ENCODE measurements around the gene PHKA1.

The PHKA1 gene

DNA sequence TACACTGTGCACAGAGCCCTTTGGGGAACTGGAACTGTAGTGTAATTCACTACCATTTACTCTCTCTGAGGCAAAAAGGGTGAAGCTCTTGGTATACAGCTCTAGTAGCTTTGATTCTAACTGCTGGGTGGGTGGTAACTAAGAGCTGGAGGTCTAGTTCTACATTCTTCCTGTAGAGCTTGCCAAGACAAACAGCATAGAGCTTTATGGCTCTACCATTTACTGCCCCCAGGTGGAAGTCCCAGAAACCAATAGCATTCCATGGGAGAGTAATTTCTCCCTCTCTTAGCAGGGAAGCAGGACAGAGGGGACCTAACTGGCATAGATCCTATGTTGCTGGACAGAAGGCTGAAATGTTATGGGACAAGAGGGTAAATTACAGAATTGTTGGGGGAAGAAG lies 168.1 kb downstream of the PHKA1 start:
- no peak overlapping the region for H3K4me3 ChIP-seq (ENCODE audit: low read depth, low read length)
- peak; percentile 48 for TF ChIP-seq CTCF (conservative IDR thresholded peaks at IDR 0.05; ENCODE audit: low read depth, low read length)
- DNase-seq (ENCODE audit: low read depth), result peak; percentile 59

DNA sequence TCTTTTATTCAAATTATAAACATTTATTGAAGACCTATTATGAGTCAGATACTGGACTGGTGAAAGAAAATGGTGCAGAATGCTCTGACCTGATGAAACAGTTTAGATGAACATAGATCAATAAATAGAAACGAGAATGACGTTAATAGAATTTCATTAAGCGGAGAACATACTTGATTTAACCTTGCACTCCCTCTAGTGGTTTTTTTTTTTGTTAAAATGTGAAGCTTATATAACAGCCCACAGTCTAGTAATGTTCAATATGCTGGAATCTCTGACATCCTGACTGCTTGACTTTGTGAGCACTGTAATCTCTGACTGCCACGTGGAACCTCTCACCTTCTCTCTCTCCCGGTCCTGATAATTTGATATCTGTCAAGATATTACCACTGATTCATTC lies 173.8 kb downstream of the PHKA1 start:
- DNase-seq (ENCODE audit: low read depth), result peak; percentile 52
- no peak overlapping the region for H3K4me3 ChIP-seq (ENCODE audit: low read depth, low read length)
- TF ChIP-seq CTCF (conservative IDR thresholded peaks at IDR 0.05; ENCODE audit: low read depth, low read length), result peak; percentile 39

DNA sequence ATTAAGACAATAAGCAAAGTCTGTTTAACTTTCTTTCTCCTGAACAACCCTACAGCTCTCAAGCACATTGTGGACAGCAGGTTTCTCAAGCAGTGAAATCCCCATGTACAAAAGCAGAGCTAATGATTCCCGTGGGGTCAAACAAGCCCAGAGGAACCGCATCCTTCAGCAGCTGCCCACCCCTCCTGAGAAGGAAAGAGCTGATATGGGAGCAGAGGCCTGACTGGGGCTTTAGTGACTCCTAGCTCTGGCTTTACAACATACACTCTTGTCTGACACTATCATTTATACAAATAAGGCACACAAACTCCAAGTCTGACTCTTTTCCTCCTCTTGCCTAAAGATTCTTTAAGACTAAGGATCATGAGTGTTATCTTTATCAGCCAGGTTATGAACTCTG lies 174.3 kb downstream of the PHKA1 start:
- peak; percentile 13 for DNase-seq (ENCODE audit: low read depth)
- no peak for TF ChIP-seq CTCF (conservative IDR thresholded peaks at IDR 0.05; ENCODE audit: low read depth, low read length)
- H3K4me3 ChIP-seq (ENCODE audit: low read depth, low read length), result no peak overlapping the region

DNA sequence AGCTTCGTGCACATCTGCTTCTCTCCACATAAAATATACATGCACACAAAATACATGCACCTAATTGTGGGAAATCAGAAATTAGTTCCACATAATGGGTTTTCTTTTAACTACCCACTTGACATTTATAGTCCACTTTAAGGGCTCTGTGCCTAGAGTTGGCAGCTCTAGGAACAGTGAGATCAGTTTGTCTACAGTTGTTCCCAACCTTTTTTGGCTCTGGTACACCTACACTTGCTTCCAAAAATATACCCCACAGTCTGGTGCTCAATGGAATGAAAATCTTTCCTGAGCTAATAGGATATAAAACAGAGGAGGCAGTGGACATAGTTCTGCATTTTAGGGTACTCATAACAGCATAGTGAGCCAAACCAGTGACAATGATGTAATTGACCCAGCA lies 177.6 kb downstream of the PHKA1 start:
- no peak for TF ChIP-seq CTCF (conservative IDR thresholded peaks at IDR 0.05; ENCODE audit: low read depth, low read length)
- no peak overlapping the region for H3K4me3 ChIP-seq (ENCODE audit: low read depth, low read length)
- DNase-seq (ENCODE audit: low read depth), result no peak

DNA sequence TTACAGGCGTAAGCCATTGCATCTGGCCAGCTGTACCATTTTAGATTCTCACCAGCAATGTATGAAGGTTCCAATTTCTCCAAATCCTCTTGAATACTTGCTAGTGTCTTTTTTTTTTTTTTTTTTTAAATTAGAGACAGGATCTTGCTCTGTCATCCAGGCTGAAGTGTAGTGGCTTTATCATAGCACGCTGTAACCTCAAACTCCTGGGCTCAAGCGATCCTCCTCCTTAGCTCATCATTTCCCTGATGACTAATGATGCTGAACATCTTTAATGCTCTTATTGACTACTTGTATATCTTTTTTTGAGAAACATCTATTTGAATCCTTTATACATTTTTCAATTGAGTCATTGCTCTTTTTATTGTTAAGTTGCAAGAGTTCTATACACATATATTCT lies 181.7 kb downstream of the PHKA1 start:
- H3K4me3 ChIP-seq (ENCODE audit: low read depth, low read length), result no peak overlapping the region
- peak; percentile 13 for DNase-seq (ENCODE audit: low read depth)
- TF ChIP-seq CTCF (conservative IDR thresholded peaks at IDR 0.05; ENCODE audit: low read depth, low read length), result no peak

All from choroid plexus epithelial cell (primary cell).